Mucosa of descending colon (tissue), 3 donors: ENCODE results near the gene SLC31A2. TPM values are rescaled to one million over a fixed set of nuclear protein-coding genes. Genes with fewer than 3 reads are reported as not detected.

Experiments
- ATAC-seq: fragments of 200-7000 bp; cut with Tn5 transposase; one replicate; pipeline ENCODE4 v1.9.1; 2020; ENCODE audit warnings: mild to moderate bottlenecking, moderate library complexity
- DNase-seq, 3 donors: peaks; one replicate each; pipeline ENCODE4 v3.0.0-alpha.2; 2020
- H3K36me3 ChIP-seq: fragments of 200-600 bp; one replicate; pipeline ENCODE4 v1.8.0; 2021; ENCODE audit warnings: low read depth, mild to moderate bottlenecking
- H3K4me1 ChIP-seq: fragments of 200-600 bp; one replicate; pipeline ENCODE4 v1.8.0; 2021; ENCODE audit warnings: low read depth, mild to moderate bottlenecking
- H3K4me3 ChIP-seq: fragments of 200-600 bp; one replicate; pipeline ENCODE4 v1.8.0; 2021; ENCODE audit warnings: mild to moderate bottlenecking
- H3K9me3 ChIP-seq: fragments of 200-600 bp; one replicate; pipeline ENCODE4 v1.8.0; 2021; ENCODE audit warnings: mild to moderate bottlenecking
- CTCF ChIP-seq: fragments of 200-600 bp; IDR thresholded peaks from one replicate; pipeline ENCODE4 v1.8.0; 2022; ENCODE audit warnings: antibody characterized with exemption, mild to moderate bottlenecking
- intact Hi-C, 2 donors: fragments of 100-400 bp; cut with DNase I in 1 of 2; cut with micrococcal nuclease in 1 of 2; formaldehyde crosslinking; loops; one replicate each; pipeline versions ENCODE4 v1.11.0 to v1.11.1; 2022; cut with DNase I, micrococcal nuclease
- total RNA-seq, 3 donors: library from RNA; stranded (reverse); fragmentation: NEBNext Ultra II Directional in 2 of 3; extraction: Animal tissue kit (Norgen Biotek cat#: 25700) in 2 of 3; gene quantifications; one replicate each; pipeline versions ENCODE4 v1.2.1 to v1.2.4, GENCODE V29; 2021 to 2023
- donor health status: DM: no; HTN: no; CAD: no; lungs with moderate emphysema.
- donor health status: DM: no; HTN: no; CAD: no.
- donor health status: DM: no; HTN: yes; CAD: no.

The SLC31A2 gene
- total RNA-seq, 3 donors from 2014 or later = 17.1 to 23.7 (median 17.8) TPM

- DNase-seq (no peak), ATAC-seq (no peak)
- TF ChIP-seq CTCF = no peak
- H3K36me3 ChIP-seq = peaks cover 5% of the 10 kb centered on the region
- no peaks in the 10 kb centered on the region for H3K9me3 ChIP-seq
- intact Hi-C loops = no loop called here
- H3K4me3 ChIP-seq = no peak overlapping the region
- H3K4me1 ChIP-seq = no peaks in the 10 kb centered on the region
These were observed 34.5 kb downstream of the SLC31A2 start for GRCh38 chr9:113185271-113185670.

GRCh38 chr9:113186137-113186755, 35.4 kb downstream of the SLC31A2 start:
- Histone ChIP-seq H3K9me3 (no peaks in the 10 kb centered on the region), H3K4me1 (no peaks in the 10 kb centered on the region), H3K4me3 (no peak overlapping the region), H3K36me3 (peaks cover 5% of the 10 kb centered on the region)
- TF ChIP-seq CTCF = no peak
- no peak for DNase-seq
- no peak for ATAC-seq
- intact Hi-C loops = no loop called here

- Histone ChIP-seq H3K4me1 (no peaks in the 10 kb centered on the region), H3K9me3 (no peaks in the 10 kb centered on the region), H3K36me3 (peaks cover 5% of the 10 kb centered on the region), H3K4me3 (no peak overlapping the region)
- peak in 2 of 3 donors; percentile 20 to 56 for DNase-seq
- no peak for TF ChIP-seq CTCF
- ATAC-seq = peak; percentile 77
- intact Hi-C loops = no loop called here
These were observed 37.3 kb downstream of the SLC31A2 start for GRCh38 chr9:113187929-113188595.

GRCh38 chr9:113192455-113192854, 41.6 kb downstream of the SLC31A2 start:
- ATAC-seq (peak; percentile 24), DNase-seq (no peak)
- Histone ChIP-seq H3K9me3 (no peaks in the 10 kb centered on the region), H3K4me3 (no peak overlapping the region), H3K4me1 (no peaks in the 10 kb centered on the region), H3K36me3 (peaks cover 5% of the 10 kb centered on the region)
- intact Hi-C loops = no loop called here
- TF ChIP-seq CTCF = no peak

- H3K4me1 ChIP-seq = no peaks in the 10 kb centered on the region
- intact Hi-C loops = no loop called here
- no peaks in the 10 kb centered on the region for H3K9me3 ChIP-seq
- H3K36me3 ChIP-seq = no peaks in the 10 kb centered on the region
- H3K4me3 ChIP-seq = no peak overlapping the region
- DNase-seq (no peak), ATAC-seq (no peak)
- TF ChIP-seq CTCF = no peak
These were observed 49.0 kb downstream of the SLC31A2 start for GRCh38 chr9:113199683-113200329.
